Spleen (tissue), 11 donors: ENCODE data around the gene DUOX1. TPM values are rescaled to one million over a fixed set of nuclear protein-coding genes. Genes with fewer than 3 reads are reported as not detected.
"Not testable (repeated sequence)": the region's sequence is repeated elsewhere in the genome, so short reads cannot be mapped to it uniquely, and the experiment has no call there.

Experiments
- DNase-seq: peaks from one replicate; pipeline ENCODE4 v3.0.0-alpha.2; 2020
- H3K27ac ChIP-seq, 8 donors: fragments of 200-600 bp; sonication (generic) in 7 of 8; 1 replicate in 4 of 8; 2 replicates in 4 of 8; pipeline versions ENCODE4 v1.5.0 to v1.8.0; 2016 to 2021; ENCODE audit warnings: inconsistent platforms in 4 of 8, mild to moderate bottlenecking in 4 of 8, moderate library complexity in 1 of 8
- H3K27me3 ChIP-seq, 7 donors: fragments of 200-600 bp; sonication (generic) in 6 of 7; replicated peaks in 1 of 7; 1 replicate in 4 of 7; 2 replicates in 3 of 7; pipeline versions ENCODE4 v1.5.0 to v1.8.0; 2016 to 2021; ENCODE audit warnings: inconsistent platforms in 3 of 7, mild to moderate bottlenecking in 1 of 7
- H3K36me3 ChIP-seq, 6 donors: fragments of 200-600 bp; sonication (generic) in 5 of 6; 1 replicate in 4 of 6; 2 replicates in 2 of 6; pipeline versions ENCODE4 v1.5.0 to v1.8.0; 2016 to 2021; ENCODE audit warnings: inconsistent platforms in 2 of 6
- H3K4me1 ChIP-seq, 6 donors: fragments of 200-600 bp; sonication (generic) in 5 of 6; 1 replicate in 3 of 6; 2 replicates in 3 of 6; pipeline versions ENCODE4 v1.5.0 to v1.8.0; 2016 to 2021; ENCODE audit warnings: inconsistent platforms in 3 of 6
- H3K4me3 ChIP-seq, 8 donors: fragments of 200-600 bp; sonication (generic) in 7 of 8; 1 replicate in 4 of 8; 2 replicates in 4 of 8; pipeline versions ENCODE4 v1.5.0 to v1.8.0; 2016 to 2021; ENCODE audit warnings: inconsistent platforms in 4 of 8, mild to moderate bottlenecking in 4 of 8, moderate library complexity in 2 of 8
- H3K9me3 ChIP-seq, 8 donors: fragments of 200-600 bp; sonication (generic) in 7 of 8; 1 replicate in 4 of 8; 2 replicates in 4 of 8; pipeline versions ENCODE4 v1.5.0 to v1.8.0; 2016 to 2021; ENCODE audit warnings: inconsistent platforms in 4 of 8
- CTCF ChIP-seq, 11 experiments: fragments of 200-600 bp in 7 of 11; fragments of 450-650 bp in 4 of 11; sonication (generic) in 4 of 11; IDR thresholded peaks in 8 of 11; conservative IDR thresholded peaks in 3 of 11; 1 replicate in 7 of 11; 2 replicates in 4 of 11; pipeline versions ENCODE4 v1.4.0 to v1.8.0; 2016 to 2021; ENCODE audit warnings: antibody characterized with exemption in 11 of 11, inconsistent platforms in 4 of 11, mild to moderate bottlenecking in 1 of 11
- POLR2A ChIP-seq, 3 donors: fragments of 450-650 bp; IDR thresholded peaks; one replicate each; pipeline ENCODE4 v1.5.1; 2017; ENCODE audit warnings: antibody characterized with exemption in 3 of 3, mild to moderate bottlenecking in 1 of 3
- POLR2AphosphoS5 ChIP-seq, 3 donors: sonication (generic); formaldehyde crosslinking; IDR thresholded peaks; one replicate each; pipeline ENCODE4 v1.5.1; 2017; ENCODE audit warnings: antibody characterized with exemption in 3 of 3
- WGBS, 5 donors: extraction: QIAGEN DNeasy Blood & Tissue Kit in 3 of 5; methylation state at CpG; one replicate each; pipeline versions ENCODE4 v1.1.5 to v1.1.7; 2013 to 2018; 5-methylcytosine and 5-hydroxymethylcytosine counted together
- intact Hi-C: fragments of 100-400 bp; cut with DNase I; formaldehyde crosslinking; loops from one replicate; pipeline ENCODE4 v1.15.0; 2023; ENCODE audit warnings: low total_unique reads
- polyA plus RNA-seq, 3 donors: library from polyadenylated mRNA; stranded (reverse); fragments of 200-250 nt; gene quantifications; one replicate each; pipeline ENCODE4 v1.2.1, GENCODE V29; 2013
- total RNA-seq, 7 donors: library from RNA; depleted of rRNA in 3 of 7; stranded (reverse); fragments of >200 nt in 3 of 7; fragmentation: NEBNext Ultra II Directional in 4 of 7; extraction: Animal tissue kit (Norgen Biotek cat#: 25700) in 4 of 7; gene quantifications; one replicate each; pipeline versions ENCODE4 v1.1.0 to v1.2.1, GENCODE V29; 2016 to 2021
- donor health status: healthy with polysubstance abuse.
- donor health status: DM: no; HTN: no; CAD: no; lungs with moderate emphysema.
- donor health status: DM: no; HTN: no; CAD: no.
- donor health status: Bipolar disorder and iron deficiency.
- donor health status: healthy.
- donor health status: DM: no; HTN: no; CAD: no.
- donor health status: DM: yes; HTN: yes; CAD: no.

DUOX1 gene
- total and polyA plus RNA-seq, 10 donors, result 0.04 to 0.28 (median 0.09) TPM; not detected in 5

- intact Hi-C loops, result no loop called here
- DNase-seq, result no peak
- Histone ChIP-seq H3K36me3 (no peaks in the 10 kb centered on the region), H3K4me3 (peak overlapping the region in 6 of 8 donors; percentile 9 to 61 (median 19)), H3K27ac (no peak overlapping the region), H3K4me1 (peaks cover 1 to 20% (median 9%) of the 10 kb centered on the region in 6 donors), H3K9me3 (no peaks in the 10 kb centered on the region), H3K27me3 (peaks cover 0 to 74% (median 32%) of the 10 kb centered on the region in 7 donors)
- 7 to 30% (median 9%) methylated on average over 4 to 57 of the region's 57 CpGs for WGBS, 5 donors
- peak in 1 of 3 donors; percentile 19 for TF ChIP-seq POLR2AphosphoS5 (IDR thresholded peaks at IDR 0.05)
- peak in 1 of 11 experiments; percentile 19 for TF ChIP-seq CTCF (IDR thresholded peaks at IDR 0.05 in 8 of 11, conservative IDR thresholded peaks at IDR 0.05 in 3 of 11)
- TF ChIP-seq POLR2A (IDR thresholded peaks at IDR 0.05), result no peak
Observed at GRCh38 chr15:45134682-45135604, 5.1 kb downstream of the DUOX1 start.

- H3K9me3 ChIP-seq, H3K36me3 ChIP-seq, DNase-seq, intact Hi-C loops, H3K27ac ChIP-seq: not testable (repeated sequence)
- Histone ChIP-seq H3K27me3 (peaks cover 0 to 65% (median 27%) of the 10 kb centered on the region in 7 donors), H3K4me1 (peaks cover 0 to 17% (median 7%) of the 10 kb centered on the region in 6 donors), H3K4me3 (peak overlapping the region in 1 of 8 donors; percentile 61)
- WGBS, 5 donors, result 13 to 23% (median 17%) methylated on average over 8 to 10 of the region's 37 CpGs
Observed at GRCh38 chr15:45135705-45136377, 6.0 kb downstream of the DUOX1 start.

- peak; percentile 36 for DNase-seq
- Histone ChIP-seq H3K27me3 (peaks cover 0 to 59% (median 27%) of the 10 kb centered on the region in 7 donors), H3K36me3 (no peaks in the 10 kb centered on the region), H3K4me1 (peaks cover 0 to 17% (median 7%) of the 10 kb centered on the region in 6 donors), H3K9me3 (no peaks in the 10 kb centered on the region), H3K27ac (no peak overlapping the region), H3K4me3 (peak overlapping the region in 1 of 8 donors; percentile 17)
- WGBS, 5 donors, result 16 to 30% (median 20%) methylated on average over 10 of the region's 10 CpGs
- TF ChIP-seq POLR2AphosphoS5 (IDR thresholded peaks at IDR 0.05), result no peak
- no peak for TF ChIP-seq CTCF (IDR thresholded peaks at IDR 0.05 in 8 of 11, conservative IDR thresholded peaks at IDR 0.05 in 3 of 11)
- TF ChIP-seq POLR2A (IDR thresholded peaks at IDR 0.05), result no peak
- intact Hi-C loops, result no loop called here
Observed at GRCh38 chr15:45136378-45136764, 6.6 kb downstream of the DUOX1 start.

- Histone ChIP-seq H3K27ac (no peak overlapping the region), H3K9me3 (no peaks in the 10 kb centered on the region), H3K36me3 (no peaks in the 10 kb centered on the region), H3K27me3 (peaks cover 0 to 58% (median 27%) of the 10 kb centered on the region in 7 donors), H3K4me3 (no peak overlapping the region), H3K4me1 (peaks cover 0 to 17% (median 7%) of the 10 kb centered on the region in 6 donors)
- intact Hi-C loops, result no loop called here
- no peak for TF ChIP-seq POLR2AphosphoS5 (IDR thresholded peaks at IDR 0.05)
- no peak for TF ChIP-seq CTCF (IDR thresholded peaks at IDR 0.05 in 8 of 11, conservative IDR thresholded peaks at IDR 0.05 in 3 of 11)
- no peak for TF ChIP-seq POLR2A (IDR thresholded peaks at IDR 0.05)
- DNase-seq, result no peak
- WGBS, 5 donors, result 71 to 87% (median 85%) methylated on average over 8 of the region's 8 CpGs
Observed at GRCh38 chr15:45137703-45138102, 7.9 kb downstream of the DUOX1 start.
